Mesodermal cell (in vitro differentiated cells): Measurements from ENCODE around the gene CDH5.
"Not testable (repeated sequence)": the region's sequence is repeated elsewhere in the genome, so short reads cannot be mapped to it uniquely, and the experiment has no call there.

Experiments used
- H3K27ac ChIP-seq: 2 replicates; pipeline ENCODE4 v1.7.0; 2013; ENCODE audit warnings: mild to moderate bottlenecking, low read depth, low read length, moderate library complexity; ENCODE audit not compliant: severe bottlenecking
- H3K36me3 ChIP-seq: 2 replicates; pipeline ENCODE4 v1.7.1; 2013; ENCODE audit warnings: mild to moderate bottlenecking, low read length, moderate library complexity; ENCODE audit not compliant: control insufficient read depth, insufficient read depth
- H3K4me1 ChIP-seq: one replicate; pipeline ENCODE4 v1.7.1; 2013; ENCODE audit warnings: mild to moderate bottlenecking, low read length; ENCODE audit not compliant: insufficient read depth, control insufficient read depth, poor library complexity, severe bottlenecking
- H3K4me3 ChIP-seq: 2 replicates; pipeline ENCODE4 v1.7.0; 2013; ENCODE audit warnings: low read length, control low read depth, mild to moderate bottlenecking; ENCODE audit not compliant: insufficient read depth, poor library complexity, severe bottlenecking; ENCODE audit errors: extremely low read depth
- H3K9me3 ChIP-seq: 2 replicates; pipeline ENCODE4 v1.7.1; 2013; ENCODE audit warnings: mild to moderate bottlenecking, low read length, moderate library complexity; ENCODE audit not compliant: control insufficient read depth
- WGBS, 2 experiments: methylation state at CpG; one replicate each; pipeline ENCODE4 v1.1.5; 2013; ENCODE audit warnings: missing lambda C conversion rate in 2 of 2; ENCODE audit not compliant: insufficient coverage in 2 of 2; 5-methylcytosine and 5-hydroxymethylcytosine counted together

CDH5 gene

GRCh38 chr16:66446737-66447136 is 80.2 kb downstream of the CDH5 start:
- no peaks in the 10 kb centered on the region for H3K36me3 ChIP-seq
- no peaks in the 10 kb centered on the region for H3K9me3 ChIP-seq
- 75% methylated on average over 1 of the region's 1 CpG; no CpG with 5 or more reads in 1 of the 2 experiments for WGBS, 2 experiments
- no peaks in the 10 kb centered on the region for H3K4me1 ChIP-seq
- no peak overlapping the region for H3K27ac ChIP-seq
- H3K4me3 ChIP-seq = no peak overlapping the region

GRCh38 chr16:66447491-66447890 is 81.0 kb downstream of the CDH5 start:
- no peak overlapping the region for H3K4me3 ChIP-seq
- no peak overlapping the region for H3K27ac ChIP-seq
- H3K36me3 ChIP-seq = no peaks in the 10 kb centered on the region
- no peaks in the 10 kb centered on the region for H3K4me1 ChIP-seq
- H3K9me3 ChIP-seq = no peaks in the 10 kb centered on the region

DNA sequence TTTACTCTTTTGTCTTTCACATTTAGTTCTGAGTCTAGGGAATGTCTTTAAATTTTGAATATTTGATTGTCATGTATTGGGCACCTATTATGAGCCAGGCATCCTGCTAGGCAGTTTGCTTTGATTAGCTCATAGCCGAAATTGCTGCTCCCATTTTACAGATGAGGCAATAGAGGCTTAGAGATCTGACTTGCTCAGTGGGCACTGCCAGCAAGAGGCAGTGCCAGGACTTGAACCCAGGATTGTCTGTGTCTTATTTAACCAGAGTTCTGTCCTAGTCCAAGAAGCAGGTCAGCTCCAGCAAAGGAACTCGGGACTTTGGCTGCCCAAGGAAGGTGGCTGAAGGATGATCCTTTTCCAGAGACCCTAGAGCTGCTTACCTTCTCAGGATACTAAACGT is 85.1 kb downstream of the CDH5 start:
- no peaks in the 10 kb centered on the region for H3K36me3 ChIP-seq
- H3K4me3 ChIP-seq = no peak overlapping the region
- no peaks in the 10 kb centered on the region for H3K4me1 ChIP-seq
- H3K9me3 ChIP-seq = no peaks in the 10 kb centered on the region
- 84 to 100% methylated on average over 2 to 3 of the region's 3 CpGs for WGBS, 2 experiments
- no peak overlapping the region for H3K27ac ChIP-seq

- no CpG with 5 or more reads among the region's 1 CpG for WGBS, 2 experiments
- not testable (repeated sequence) for H3K27ac ChIP-seq, H3K9me3 ChIP-seq, H3K4me3 ChIP-seq, H3K4me1 ChIP-seq, H3K36me3 ChIP-seq
These were observed 86.7 kb downstream of the CDH5 start for GRCh38 chr16:66453230-66453629.
